ENCODE measurements around the gene NEDD8.

- TF ChIP-seq CTCF (IDR thresholded peaks at IDR 0.05) (no peak), EZH2 (IDR thresholded peaks at IDR 0.05; ENCODE audit: borderline replicate concordance, insufficient read depth, low read depth, low read length, poor library complexity, severe bottlenecking) (no peak)
Observed at GRCh38 chr14:24260026-24260779, 28.0 kb upstream of the NEDD8 start.
